Thyroid gland (tissue), 4 donors: ENCODE data around the gene FHOD3. TPM values are rescaled to one million over a fixed set of nuclear protein-coding genes. Genes with fewer than 3 reads are reported as not detected.
A peak's percentile ranks its signal among the peaks of the same experiment; 100 is the strongest.

Experiments
- DNase-seq, 2 donors: peaks; one replicate each; pipeline ENCODE4 v3.0.0-alpha.2; 2019
- H3K27ac ChIP-seq, 3 donors: fragments of 200-600 bp; sonication (generic); 1 replicate in 2 of 3; 2 replicates in 1 of 3; pipeline ENCODE4 v1.5.1; 2016 to 2019; ENCODE audit warnings: mild to moderate bottlenecking in 1 of 3, moderate library complexity in 1 of 3
- H3K27me3 ChIP-seq: fragments of 200-600 bp; sonication (generic); one replicate; pipeline ENCODE4 v1.5.1; 2019
- H3K36me3 ChIP-seq, 2 donors: fragments of 200-600 bp; sonication (generic); one replicate each; pipeline ENCODE4 v1.5.1; 2016 to 2019
- H3K4me1 ChIP-seq, 2 donors: fragments of 200-600 bp; sonication (generic); one replicate each; pipeline ENCODE4 v1.5.1; 2017 to 2019
- H3K4me3 ChIP-seq, 3 donors: fragments of 200-600 bp; sonication (generic); replicated peaks in 1 of 3; 1 replicate in 2 of 3; 2 replicates in 1 of 3; pipeline ENCODE4 v1.5.1; 2016; ENCODE audit warnings: mild to moderate bottlenecking in 1 of 3
- H3K9me3 ChIP-seq: fragments of 200-600 bp; sonication (generic); one replicate; pipeline ENCODE4 v1.5.1; 2017
- CTCF ChIP-seq, 6 experiments: fragments of 200-600 bp in 3 of 6; fragments of 450-650 bp in 3 of 6; sonication (generic) in 3 of 6; IDR thresholded peaks; one replicate each; pipeline ENCODE4 v1.5.1; 2016 to 2019; ENCODE audit warnings: antibody characterized with exemption in 6 of 6, mild to moderate bottlenecking in 2 of 6, inconsistent platforms in 1 of 6, moderate library complexity in 1 of 6
- POLR2A ChIP-seq, 2 donors: fragments of 450-650 bp; IDR thresholded peaks; one replicate each; pipeline ENCODE4 v1.6.1; 2017; ENCODE audit warnings: antibody characterized with exemption in 2 of 2, mild to moderate bottlenecking in 2 of 2, moderate library complexity in 1 of 2
- WGBS, 2 donors: methylation state at CpG; one replicate each; pipeline ENCODE4 v1.1.5; 2017; 5-methylcytosine and 5-hydroxymethylcytosine counted together
- intact Hi-C: fragments of 100-400 bp; cut with DNase I; formaldehyde crosslinking; loops from one replicate; pipeline ENCODE4 v1.15.1; 2023
- total RNA-seq, 4 donors: library from RNA; depleted of rRNA; stranded (reverse); fragments of >200 nt; gene quantifications; one replicate each; pipeline ENCODE4 v1.2.3, GENCODE V29; 2016

The FHOD3 gene
- total RNA-seq, 4 donors from 2014 or later, result 1.6 to 6.9 (median 4.8) TPM

GRCh38 chr18:36688020-36688965 is 390.8 kb downstream of the FHOD3 start:
- Histone ChIP-seq H3K36me3 (no peaks in the 10 kb centered on the region), H3K9me3 (no peaks in the 10 kb centered on the region), H3K4me1 (peaks cover 0 to 4% of the 10 kb centered on the region in 2 donors), H3K4me3 (no peak overlapping the region), H3K27ac (no peak overlapping the region), H3K27me3 (no peaks in the 10 kb centered on the region)
- 36 to 40% methylated on average over 3 of the region's 3 CpGs for WGBS, 2 donors
- TF ChIP-seq CTCF (IDR thresholded peaks at IDR 0.05) (peak; percentile 69 to 84 (median 75)), POLR2A (IDR thresholded peaks at IDR 0.05) (no peak)
- intact Hi-C loops, result no loop called here
- DNase-seq, result peak; percentile 76 to 77

GRCh38 chr18:36692371-36692770 is 394.9 kb downstream of the FHOD3 start:
- no peak for TF ChIP-seq CTCF (IDR thresholded peaks at IDR 0.05)
- no peak for TF ChIP-seq POLR2A (IDR thresholded peaks at IDR 0.05)
- Histone ChIP-seq H3K27me3 (no peaks in the 10 kb centered on the region), H3K4me3 (no peak overlapping the region), H3K4me1 (peaks cover 0 to 8% of the 10 kb centered on the region in 2 donors), H3K27ac (no peak overlapping the region), H3K36me3 (no peaks in the 10 kb centered on the region), H3K9me3 (no peaks in the 10 kb centered on the region)
- intact Hi-C loops, result no loop called here
- no peak for DNase-seq
- 76 to 87% methylated on average over 2 of the region's 2 CpGs for WGBS, 2 donors

- no peak for DNase-seq
- Histone ChIP-seq H3K4me3 (no peak overlapping the region), H3K27me3 (no peaks in the 10 kb centered on the region), H3K9me3 (no peaks in the 10 kb centered on the region), H3K4me1 (peaks cover 0 to 8% of the 10 kb centered on the region in 2 donors), H3K36me3 (no peaks in the 10 kb centered on the region), H3K27ac (no peak overlapping the region)
- intact Hi-C loops, result no loop called here
- TF ChIP-seq POLR2A (IDR thresholded peaks at IDR 0.05) (no peak), CTCF (IDR thresholded peaks at IDR 0.05) (no peak)
- whole genome bisulfite sequencing, 2 donors, result 63 to 83% methylated on average over 9 of the region's 9 CpGs
Observed at GRCh38 chr18:36692921-36693332, 395.4 kb downstream of the FHOD3 start.

GRCh38 chr18:36693931-36694620 is 396.6 kb downstream of the FHOD3 start:
- intact Hi-C loops, result no loop called here
- no peaks in the 10 kb centered on the region for H3K9me3 ChIP-seq
- no peak overlapping the region for H3K27ac ChIP-seq
- DNase-seq, result peak; percentile 10 to 16
- TF ChIP-seq CTCF (IDR thresholded peaks at IDR 0.05) (no peak), POLR2A (IDR thresholded peaks at IDR 0.05) (no peak)
- peaks cover 0 to 5% of the 10 kb centered on the region in 2 donors for H3K4me1 ChIP-seq
- no peak overlapping the region for H3K4me3 ChIP-seq
- no peaks in the 10 kb centered on the region for H3K27me3 ChIP-seq
- no peaks in the 10 kb centered on the region for H3K36me3 ChIP-seq
- 21 to 39% methylated on average over 15 of the region's 15 CpGs for WGBS, 2 donors

GRCh38 chr18:36695806-36696205 is 398.3 kb downstream of the FHOD3 start:
- Histone ChIP-seq H3K36me3 (no peaks in the 10 kb centered on the region), H3K4me1 (peaks cover 0 to 4% of the 10 kb centered on the region in 2 donors), H3K27ac (no peak overlapping the region), H3K4me3 (no peak overlapping the region), H3K27me3 (no peaks in the 10 kb centered on the region), H3K9me3 (no peaks in the 10 kb centered on the region)
- DNase-seq, result no peak
- intact Hi-C loops, result no loop called here
- 89 to 95% methylated on average over 3 of the region's 3 CpGs for WGBS, 2 donors
- no peak for TF ChIP-seq CTCF (IDR thresholded peaks at IDR 0.05)
- no peak for TF ChIP-seq POLR2A (IDR thresholded peaks at IDR 0.05)
